Measurements from ENCODE around the gene FOXS1. TPM values are rescaled to one million over a fixed set of nuclear protein-coding genes. Genes with fewer than 3 reads are reported as not detected.

The FOXS1 gene
- polyA plus RNA-seq, 4 donors = 1.0 to 1.2 TPM; not detected in 2

- Histone ChIP-seq H3K4me3 (ENCODE audit: low read depth in 1 of 3, low read length in 3 of 3) (no peak overlapping the region), H3K36me3 (ENCODE audit: control insufficient read depth in 3 of 3, insufficient read depth in 2 of 3, low read depth in 1 of 3, low read length in 3 of 3) (peaks cover 0 to 26% (median 0%) of the 10 kb centered on the region in 3 donors), H3K27ac (ENCODE audit: low read depth in 1 of 3, low read length in 2 of 3) (no peak overlapping the region), H3K27me3 (ENCODE audit: control insufficient read depth in 3 of 3, insufficient read depth in 3 of 3, low read length in 3 of 3) (peaks cover 0 to 9% (median 2%) of the 10 kb centered on the region in 3 donors), H3K9me3 (ENCODE audit: control insufficient read depth in 2 of 2, insufficient read depth in 1 of 2, low read depth in 1 of 2, low read length in 1 of 2) (no peaks in the 10 kb centered on the region), H3K4me1 (ENCODE audit: control insufficient read depth in 3 of 3, insufficient read depth in 2 of 3, low read depth in 1 of 3, low read length in 2 of 3) (peaks cover 0 to 16% (median 0%) of the 10 kb centered on the region in 3 donors)
- DNase-seq = no peak
- FAIRE-seq = no peak
- 81 to 89% (median 86%) methylated on average over 9 of the region's 9 CpGs for WGBS, 3 donors
These were observed 18.1 kb upstream of the FOXS1 start for GRCh38 chr20:31863296-31864085.

DNA sequence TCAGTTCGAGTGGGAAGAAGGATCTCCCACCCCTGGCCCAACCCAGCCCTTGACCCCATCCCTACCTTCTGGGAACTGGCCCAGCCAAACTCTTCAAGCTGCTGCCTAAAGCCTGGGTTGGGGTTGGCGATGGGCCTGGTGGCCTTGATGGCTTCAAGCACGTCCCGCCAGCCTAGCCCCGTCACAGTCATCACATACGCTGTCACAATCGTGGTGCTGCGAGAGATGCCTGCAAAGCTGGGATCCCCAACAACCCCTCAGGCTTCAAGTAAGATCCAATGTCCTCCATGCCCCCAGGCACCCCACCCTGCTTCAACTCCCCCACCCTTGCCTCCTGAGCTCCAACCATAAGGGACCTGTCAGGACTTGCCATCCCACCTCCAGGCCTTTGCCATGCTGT is 17.1 kb upstream of the FOXS1 start:
- Histone ChIP-seq H3K9me3 (ENCODE audit: control insufficient read depth in 2 of 2, insufficient read depth in 1 of 2, low read depth in 1 of 2, low read length in 1 of 2) (no peaks in the 10 kb centered on the region), H3K27me3 (ENCODE audit: control insufficient read depth in 3 of 3, insufficient read depth in 3 of 3, low read length in 3 of 3) (peaks cover 0 to 12% (median 2%) of the 10 kb centered on the region in 3 donors), H3K4me3 (ENCODE audit: low read depth in 1 of 3, low read length in 3 of 3) (no peak overlapping the region), H3K4me1 (ENCODE audit: control insufficient read depth in 3 of 3, insufficient read depth in 2 of 3, low read depth in 1 of 3, low read length in 2 of 3) (peaks cover 0 to 23% (median 0%) of the 10 kb centered on the region in 3 donors), H3K36me3 (ENCODE audit: control insufficient read depth in 3 of 3, insufficient read depth in 2 of 3, low read depth in 1 of 3, low read length in 3 of 3) (peaks cover 0 to 26% (median 0%) of the 10 kb centered on the region in 3 donors), H3K27ac (ENCODE audit: low read depth in 1 of 3, low read length in 2 of 3) (no peak overlapping the region)
- DNase-seq (no peak), FAIRE-seq (no peak)
- WGBS, 3 donors = 90 to 92% (median 91%) methylated on average over 8 of the region's 8 CpGs

GRCh38 chr20:31862157-31862470 is 16.7 kb upstream of the FOXS1 start:
- H3K4me1 ChIP-seq (ENCODE audit: control insufficient read depth in 3 of 3, insufficient read depth in 2 of 3, low read depth in 1 of 3, low read length in 2 of 3) = peaks cover 0 to 26% (median 0%) of the 10 kb centered on the region in 3 donors
- no peaks in the 10 kb centered on the region for H3K9me3 ChIP-seq (ENCODE audit: control insufficient read depth in 2 of 2, insufficient read depth in 1 of 2, low read depth in 1 of 2, low read length in 1 of 2)
- DNase-seq = no peak
- FAIRE-seq = no peak
- peaks cover 0 to 12% (median 2%) of the 10 kb centered on the region in 3 donors for H3K27me3 ChIP-seq (ENCODE audit: control insufficient read depth in 3 of 3, insufficient read depth in 3 of 3, low read length in 3 of 3)
- H3K4me3 ChIP-seq (ENCODE audit: low read depth in 1 of 3, low read length in 3 of 3) = peak overlapping the region in 1 of 3 donors; percentile 44
- H3K36me3 ChIP-seq (ENCODE audit: control insufficient read depth in 3 of 3, insufficient read depth in 2 of 3, low read depth in 1 of 3, low read length in 3 of 3) = peaks cover 0 to 26% (median 0%) of the 10 kb centered on the region in 3 donors
- H3K27ac ChIP-seq (ENCODE audit: low read depth in 1 of 3, low read length in 2 of 3) = peak overlapping the region in 1 of 3 donors; percentile 77
- 46 to 65% (median 60%) methylated on average over 5 of the region's 5 CpGs for WGBS, 3 donors

DNA sequence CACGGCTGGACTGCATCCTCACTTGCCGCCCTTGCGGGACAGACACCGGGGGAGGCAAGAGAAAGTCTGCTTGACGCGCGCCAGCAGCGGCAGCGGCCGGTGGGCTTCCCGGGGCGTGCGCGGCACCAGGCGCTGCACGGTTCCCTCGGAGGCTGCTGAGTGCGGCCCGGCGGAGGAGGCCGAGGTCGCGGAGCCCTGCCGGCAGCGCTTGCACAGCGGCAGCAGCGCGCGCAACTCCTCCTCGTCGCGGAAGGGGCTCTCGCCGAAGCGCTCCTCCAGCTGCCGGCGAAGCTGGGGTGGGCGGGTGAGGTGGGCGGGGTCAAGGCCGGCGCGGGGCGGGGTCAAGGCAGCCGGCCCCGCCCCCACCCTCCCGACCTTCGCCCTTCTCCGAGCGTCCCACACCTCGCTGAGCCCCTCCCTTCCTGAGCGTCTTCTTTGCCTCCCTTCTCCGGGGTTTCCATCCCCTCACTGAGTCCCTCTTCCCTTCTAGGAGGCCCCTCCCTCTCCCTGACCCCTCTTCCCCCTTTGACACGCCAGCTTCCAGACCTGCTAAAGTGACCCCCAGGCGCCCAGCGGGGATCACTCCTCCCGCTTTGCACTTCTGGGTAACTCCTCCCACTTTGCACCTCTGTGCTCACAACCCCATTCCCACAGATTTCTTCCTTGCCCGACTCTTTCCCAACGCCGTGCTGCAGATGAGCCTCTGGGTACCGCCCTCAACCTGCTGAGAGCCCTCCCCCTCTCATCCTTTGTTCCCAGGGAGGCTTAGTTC is 16.2 kb upstream of the FOXS1 start:
- 4 to 7% (median 4%) methylated on average over 33 to 60 of the region's 60 CpGs for WGBS, 3 donors
- Histone ChIP-seq H3K9me3 (ENCODE audit: control insufficient read depth in 2 of 2, insufficient read depth in 1 of 2, low read depth in 1 of 2, low read length in 1 of 2) (no peaks in the 10 kb centered on the region), H3K27ac (ENCODE audit: low read depth in 1 of 3, low read length in 2 of 3) (peak overlapping the region in 2 of 3 donors; percentile 42 to 77), H3K4me3 (ENCODE audit: low read depth in 1 of 3, low read length in 3 of 3) (peak overlapping the region; percentile 26 to 57 (median 44)), H3K36me3 (ENCODE audit: control insufficient read depth in 3 of 3, insufficient read depth in 2 of 3, low read depth in 1 of 3, low read length in 3 of 3) (peaks cover 0 to 22% (median 0%) of the 10 kb centered on the region in 3 donors), H3K27me3 (ENCODE audit: control insufficient read depth in 3 of 3, insufficient read depth in 3 of 3, low read length in 3 of 3) (peaks cover 0 to 12% (median 4%) of the 10 kb centered on the region in 3 donors), H3K4me1 (ENCODE audit: control insufficient read depth in 3 of 3, insufficient read depth in 2 of 3, low read depth in 1 of 3, low read length in 2 of 3) (peaks cover 0 to 26% (median 0%) of the 10 kb centered on the region in 3 donors)
- peak; percentile 74 to 88 for DNase-seq
- FAIRE-seq = no peak

- 0 to 1% (median 0%) methylated on average over 9 to 20 of the region's 20 CpGs for WGBS, 3 donors
- peaks cover 0 to 26% (median 0%) of the 10 kb centered on the region in 3 donors for H3K4me1 ChIP-seq (ENCODE audit: control insufficient read depth in 3 of 3, insufficient read depth in 2 of 3, low read depth in 1 of 3, low read length in 2 of 3)
- H3K27me3 ChIP-seq (ENCODE audit: control insufficient read depth in 3 of 3, insufficient read depth in 3 of 3, low read length in 3 of 3) = peaks cover 0 to 12% (median 4%) of the 10 kb centered on the region in 3 donors
- peaks cover 0 to 18% (median 0%) of the 10 kb centered on the region in 3 donors for H3K36me3 ChIP-seq (ENCODE audit: control insufficient read depth in 3 of 3, insufficient read depth in 2 of 3, low read depth in 1 of 3, low read length in 3 of 3)
- H3K27ac ChIP-seq (ENCODE audit: low read depth in 1 of 3, low read length in 2 of 3) = no peak overlapping the region
- no peak for FAIRE-seq
- DNase-seq = no peak
- H3K4me3 ChIP-seq (ENCODE audit: low read depth in 1 of 3, low read length in 3 of 3) = peak overlapping the region; percentile 26 to 57 (median 37)
- H3K9me3 ChIP-seq (ENCODE audit: control insufficient read depth in 2 of 2, insufficient read depth in 1 of 2, low read depth in 1 of 2, low read length in 1 of 2) = no peaks in the 10 kb centered on the region
These were observed 15.7 kb upstream of the FOXS1 start for GRCh38 chr20:31861135-31861384.

DNA sequence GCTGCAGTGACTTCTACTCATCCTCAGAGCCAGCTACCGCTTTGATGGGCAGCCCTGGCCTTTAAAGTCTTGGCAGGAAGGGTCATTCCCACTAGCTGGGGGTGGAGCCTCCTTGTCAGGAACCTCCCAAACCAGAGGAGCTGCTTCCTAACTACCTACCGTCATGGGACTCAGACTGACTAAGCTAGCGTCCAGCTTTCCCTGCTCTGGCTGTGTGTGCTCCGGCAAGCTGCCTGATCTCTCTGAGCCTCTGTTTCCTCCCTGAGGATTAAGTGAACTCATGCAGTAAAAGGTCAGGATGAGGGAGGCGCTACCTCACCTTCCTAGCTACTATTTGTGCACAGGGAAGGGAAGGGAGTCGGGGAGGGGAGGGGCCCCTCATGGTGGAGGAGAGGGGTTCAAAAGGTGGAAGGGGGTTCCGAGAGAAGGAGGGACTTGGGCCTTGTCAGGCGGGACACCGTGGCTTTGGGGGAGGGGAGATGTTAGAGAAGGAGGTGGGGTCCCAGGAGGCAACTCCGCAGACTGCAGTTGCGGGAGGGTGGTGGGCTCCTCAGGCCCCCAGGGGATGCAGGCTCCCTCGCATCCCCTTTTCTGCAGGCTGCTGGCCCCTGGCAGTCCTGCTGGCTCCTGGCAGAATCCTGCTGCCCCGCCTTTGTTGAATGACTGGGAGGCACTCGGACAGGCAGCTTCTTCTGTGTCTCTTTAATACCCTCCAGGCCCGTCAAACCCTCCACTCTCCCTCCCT is 15.2 kb upstream of the FOXS1 start:
- no peaks in the 10 kb centered on the region for H3K9me3 ChIP-seq (ENCODE audit: control insufficient read depth in 2 of 2, insufficient read depth in 1 of 2, low read depth in 1 of 2, low read length in 1 of 2)
- FAIRE-seq = no peak
- no peak overlapping the region for H3K27ac ChIP-seq (ENCODE audit: low read depth in 1 of 3, low read length in 2 of 3)
- DNase-seq = peak in 1 of 2 donors; percentile 18
- peaks cover 0 to 26% (median 0%) of the 10 kb centered on the region in 3 donors for H3K4me1 ChIP-seq (ENCODE audit: control insufficient read depth in 3 of 3, insufficient read depth in 2 of 3, low read depth in 1 of 3, low read length in 2 of 3)
- 10 to 15% (median 15%) methylated on average over 9 to 15 of the region's 15 CpGs for WGBS, 3 donors
- H3K27me3 ChIP-seq (ENCODE audit: control insufficient read depth in 3 of 3, insufficient read depth in 3 of 3, low read length in 3 of 3) = peaks cover 0 to 12% (median 4%) of the 10 kb centered on the region in 3 donors
- H3K36me3 ChIP-seq (ENCODE audit: control insufficient read depth in 3 of 3, insufficient read depth in 2 of 3, low read depth in 1 of 3, low read length in 3 of 3) = peaks cover 0 to 17% (median 0%) of the 10 kb centered on the region in 3 donors
- H3K4me3 ChIP-seq (ENCODE audit: low read depth in 1 of 3, low read length in 3 of 3) = peak overlapping the region in 2 of 3 donors; percentile 37 to 57

- FAIRE-seq (no peak), DNase-seq (no peak)
- no peak overlapping the region for H3K27ac ChIP-seq (ENCODE audit: low read depth in 1 of 3, low read length in 2 of 3)
- WGBS, 3 donors = 41 to 60% (median 57%) methylated on average over 7 of the region's 7 CpGs
- no peak overlapping the region for H3K4me3 ChIP-seq (ENCODE audit: low read depth in 1 of 3, low read length in 3 of 3)
- peaks cover 0 to 12% (median 4%) of the 10 kb centered on the region in 3 donors for H3K27me3 ChIP-seq (ENCODE audit: control insufficient read depth in 3 of 3, insufficient read depth in 3 of 3, low read length in 3 of 3)
- peaks cover 0 to 15% (median 0%) of the 10 kb centered on the region in 3 donors for H3K36me3 ChIP-seq (ENCODE audit: control insufficient read depth in 3 of 3, insufficient read depth in 2 of 3, low read depth in 1 of 3, low read length in 3 of 3)
- H3K4me1 ChIP-seq (ENCODE audit: control insufficient read depth in 3 of 3, insufficient read depth in 2 of 3, low read depth in 1 of 3, low read length in 2 of 3) = peaks cover 0 to 26% (median 0%) of the 10 kb centered on the region in 3 donors
- H3K9me3 ChIP-seq (ENCODE audit: control insufficient read depth in 2 of 2, insufficient read depth in 1 of 2, low read depth in 1 of 2, low read length in 1 of 2) = no peaks in the 10 kb centered on the region
These were observed 14.6 kb upstream of the FOXS1 start for GRCh38 chr20:31859998-31860380.
